ENCODE measurements around the gene NR3C2.

Gene NR3C2

GRCh38 chr4:148426643-148427042, 15.6 kb downstream of the NR3C2 start:
- TF ChIP-seq, protein P1, sequence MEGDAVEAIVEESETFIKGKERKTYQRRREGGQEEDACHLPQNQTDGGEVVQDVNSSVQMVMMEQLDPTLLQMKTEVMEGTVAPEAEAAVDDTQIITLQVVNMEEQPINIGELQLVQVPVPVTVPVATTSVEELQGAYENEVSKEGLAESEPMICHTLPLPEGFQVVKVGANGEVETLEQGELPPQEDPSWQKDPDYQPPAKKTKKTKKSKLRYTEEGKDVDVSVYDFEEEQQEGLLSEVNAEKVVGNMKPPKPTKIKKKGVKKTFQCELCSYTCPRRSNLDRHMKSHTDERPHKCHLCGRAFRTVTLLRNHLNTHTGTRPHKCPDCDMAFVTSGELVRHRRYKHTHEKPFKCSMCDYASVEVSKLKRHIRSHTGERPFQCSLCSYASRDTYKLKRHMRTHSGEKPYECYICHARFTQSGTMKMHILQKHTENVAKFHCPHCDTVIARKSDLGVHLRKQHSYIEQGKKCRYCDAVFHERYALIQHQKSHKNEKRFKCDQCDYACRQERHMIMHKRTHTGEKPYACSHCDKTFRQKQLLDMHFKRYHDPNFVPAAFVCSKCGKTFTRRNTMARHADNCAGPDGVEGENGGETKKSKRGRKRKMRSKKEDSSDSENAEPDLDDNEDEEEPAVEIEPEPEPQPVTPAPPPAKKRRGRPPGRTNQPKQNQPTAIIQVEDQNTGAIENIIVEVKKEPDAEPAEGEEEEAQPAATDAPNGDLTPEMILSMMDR (conservative IDR thresholded peaks at IDR 0.05; ENCODE audit: low read depth, low read length): no peak
- DNase-seq (ENCODE audit: low read depth): no peak
- no peak overlapping the region for H3K4me3 ChIP-seq (ENCODE audit: low read depth, low read length)

GRCh38 chr4:148425327-148426110, 16.7 kb downstream of the NR3C2 start:
- H3K4me3 ChIP-seq (ENCODE audit: low read depth, low read length): no peak overlapping the region
- DNase-seq (ENCODE audit: low read depth): no peak
- TF ChIP-seq, protein P1 (conservative IDR thresholded peaks at IDR 0.05; ENCODE audit: low read depth, low read length): no peak

DNA sequence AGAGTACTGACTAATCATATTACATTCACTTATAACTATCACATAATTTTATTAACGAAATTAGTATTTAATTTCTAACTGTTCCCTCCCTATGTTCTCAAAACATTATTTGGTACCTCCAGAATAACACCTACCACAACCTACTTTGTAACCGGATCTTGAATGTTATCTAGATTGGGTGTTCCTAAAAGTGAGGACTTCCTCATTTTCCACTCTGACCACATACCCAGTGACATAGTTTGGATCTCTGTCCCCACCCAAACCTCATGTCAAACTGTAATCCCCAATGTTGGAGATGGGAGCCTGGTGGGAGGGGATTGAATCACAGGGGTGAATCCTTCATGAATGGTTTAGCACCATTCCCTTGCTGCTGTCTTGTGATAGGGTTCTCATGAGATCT, 21.8 kb downstream of the NR3C2 start:
- no peak overlapping the region for H3K4me3 ChIP-seq (ENCODE audit: low read depth, low read length)
- TF ChIP-seq, protein P1 (conservative IDR thresholded peaks at IDR 0.05; ENCODE audit: low read depth, low read length): no peak
- no peak for DNase-seq (ENCODE audit: low read depth)

DNA sequence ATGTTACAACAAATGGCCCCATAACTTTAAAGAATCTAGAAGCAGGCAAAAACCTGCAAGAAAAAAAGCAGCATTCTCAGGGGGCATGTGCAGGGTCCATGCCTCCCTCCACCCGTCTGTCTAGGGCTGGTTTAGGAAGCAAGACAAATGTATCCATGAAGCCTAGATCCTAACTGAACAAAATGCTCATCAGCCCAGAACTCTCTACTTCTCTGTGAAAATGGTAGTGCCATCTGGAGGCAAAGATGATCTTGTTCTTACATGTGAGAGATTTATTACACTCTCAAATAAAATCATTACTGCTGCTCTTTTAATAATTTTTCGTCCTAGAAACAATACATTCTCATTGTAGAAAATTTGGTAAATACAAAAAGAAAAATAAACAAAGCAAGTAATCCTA, 26.7 kb downstream of the NR3C2 start:
- no peak overlapping the region for H3K4me3 ChIP-seq (ENCODE audit: low read depth, low read length)
- peak; percentile 50 for DNase-seq (ENCODE audit: low read depth)

DNA sequence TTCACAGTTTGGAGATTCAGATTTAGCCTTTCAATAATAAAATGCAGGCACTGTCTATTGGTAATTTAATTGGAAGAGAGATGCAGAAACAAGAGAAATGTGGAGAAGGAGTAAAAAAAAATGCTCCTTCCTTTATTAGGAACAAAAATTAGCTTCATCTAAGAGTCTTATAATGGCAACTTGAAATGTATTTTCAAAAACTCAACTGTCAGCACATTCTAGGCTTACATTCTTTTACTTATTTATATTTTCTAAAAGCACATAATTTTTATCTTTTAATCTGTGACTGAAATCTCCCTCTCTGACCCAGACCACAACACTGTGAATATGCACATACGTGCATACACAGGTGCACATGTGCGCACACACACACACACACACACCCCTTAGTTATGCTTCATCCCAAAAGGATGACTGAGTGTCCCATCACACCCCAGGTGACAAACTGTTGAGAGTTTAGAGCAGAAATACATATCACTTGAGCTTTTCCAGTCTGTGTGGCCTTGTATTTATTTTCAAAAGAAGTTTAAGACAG, 29.7 kb downstream of the NR3C2 start:
- DNase-seq (ENCODE audit: low read depth): no peak
- TF ChIP-seq, protein P1 (conservative IDR thresholded peaks at IDR 0.05; ENCODE audit: low read depth, low read length): no peak
- H3K4me3 ChIP-seq (ENCODE audit: low read depth, low read length): no peak overlapping the region

More for the DNA sequence above, 26.7 kb downstream of the NR3C2 start:
- TF ChIP-seq, protein P1 (conservative IDR thresholded peaks at IDR 0.05; ENCODE audit: low read depth, low read length): peak; percentile 40

GRCh38 chr4:148405161-148405893, 36.9 kb downstream of the NR3C2 start:
- no peak overlapping the region for H3K4me3 ChIP-seq (ENCODE audit: low read depth, low read length)
- TF ChIP-seq, protein P1 (conservative IDR thresholded peaks at IDR 0.05; ENCODE audit: low read depth, low read length): no peak
- no peak for DNase-seq (ENCODE audit: low read depth)
